ENCODE measurements around the gene C4A.
"Not testable (repeated sequence)": the region's sequence is repeated elsewhere in the genome, so short reads cannot be mapped to it uniquely, and the experiment has no call there.

DNA sequence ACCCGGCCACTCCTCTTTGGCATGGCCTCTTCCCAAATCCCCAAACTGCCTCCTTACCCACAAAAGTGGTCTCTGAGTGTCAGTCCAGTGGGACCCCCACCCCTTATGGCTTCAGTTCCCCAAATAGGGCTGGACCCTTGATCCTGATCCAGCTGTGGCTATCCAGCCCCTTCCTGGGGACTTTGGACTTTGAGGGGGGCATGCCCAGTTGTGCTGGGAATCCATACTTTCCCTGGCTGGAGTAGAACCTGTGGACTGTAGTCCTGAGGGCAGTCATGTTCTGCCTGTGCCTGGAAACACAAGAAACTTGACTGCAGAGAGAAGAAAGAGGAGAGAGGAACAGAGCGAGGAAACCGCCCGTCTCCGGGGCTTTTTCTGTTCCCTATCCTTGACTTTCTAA is 55.3 kb downstream of the C4A start:
- TF ChIP-seq, protein P1, sequence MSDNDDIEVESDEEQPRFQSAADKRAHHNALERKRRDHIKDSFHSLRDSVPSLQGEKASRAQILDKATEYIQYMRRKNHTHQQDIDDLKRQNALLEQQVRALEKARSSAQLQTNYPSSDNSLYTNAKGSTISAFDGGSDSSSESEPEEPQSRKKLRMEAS (IDR thresholded peaks at IDR 0.05; ENCODE audit: low read depth, low read length) = not testable (repeated sequence)
- TF ChIP-seq ZNF274 (IDR thresholded peaks at IDR 0.05; ENCODE audit: insufficient read depth, insufficient read length) = not testable (repeated sequence)
- TF ChIP-seq, protein P2, sequence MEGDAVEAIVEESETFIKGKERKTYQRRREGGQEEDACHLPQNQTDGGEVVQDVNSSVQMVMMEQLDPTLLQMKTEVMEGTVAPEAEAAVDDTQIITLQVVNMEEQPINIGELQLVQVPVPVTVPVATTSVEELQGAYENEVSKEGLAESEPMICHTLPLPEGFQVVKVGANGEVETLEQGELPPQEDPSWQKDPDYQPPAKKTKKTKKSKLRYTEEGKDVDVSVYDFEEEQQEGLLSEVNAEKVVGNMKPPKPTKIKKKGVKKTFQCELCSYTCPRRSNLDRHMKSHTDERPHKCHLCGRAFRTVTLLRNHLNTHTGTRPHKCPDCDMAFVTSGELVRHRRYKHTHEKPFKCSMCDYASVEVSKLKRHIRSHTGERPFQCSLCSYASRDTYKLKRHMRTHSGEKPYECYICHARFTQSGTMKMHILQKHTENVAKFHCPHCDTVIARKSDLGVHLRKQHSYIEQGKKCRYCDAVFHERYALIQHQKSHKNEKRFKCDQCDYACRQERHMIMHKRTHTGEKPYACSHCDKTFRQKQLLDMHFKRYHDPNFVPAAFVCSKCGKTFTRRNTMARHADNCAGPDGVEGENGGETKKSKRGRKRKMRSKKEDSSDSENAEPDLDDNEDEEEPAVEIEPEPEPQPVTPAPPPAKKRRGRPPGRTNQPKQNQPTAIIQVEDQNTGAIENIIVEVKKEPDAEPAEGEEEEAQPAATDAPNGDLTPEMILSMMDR (IDR thresholded peaks at IDR 0.05 in 2 of 3, conservative IDR thresholded peaks at IDR 0.05 in 1 of 3; ENCODE audit: control insufficient read depth in 2 of 3, extremely low read depth in 1 of 3, insufficient read depth in 1 of 3, low read depth in 3 of 3, low read length in 3 of 3) = not testable (repeated sequence)

Measured in GM12878 (cell line).